ENCODE results near the gene PHF21B. TPM values are rescaled to one million over a fixed set of nuclear protein-coding genes. Genes with fewer than 3 reads are reported as not detected.

Gene PHF21B
- total RNA-seq, 1 donor from 2014 or later = 113 TPM

DNA sequence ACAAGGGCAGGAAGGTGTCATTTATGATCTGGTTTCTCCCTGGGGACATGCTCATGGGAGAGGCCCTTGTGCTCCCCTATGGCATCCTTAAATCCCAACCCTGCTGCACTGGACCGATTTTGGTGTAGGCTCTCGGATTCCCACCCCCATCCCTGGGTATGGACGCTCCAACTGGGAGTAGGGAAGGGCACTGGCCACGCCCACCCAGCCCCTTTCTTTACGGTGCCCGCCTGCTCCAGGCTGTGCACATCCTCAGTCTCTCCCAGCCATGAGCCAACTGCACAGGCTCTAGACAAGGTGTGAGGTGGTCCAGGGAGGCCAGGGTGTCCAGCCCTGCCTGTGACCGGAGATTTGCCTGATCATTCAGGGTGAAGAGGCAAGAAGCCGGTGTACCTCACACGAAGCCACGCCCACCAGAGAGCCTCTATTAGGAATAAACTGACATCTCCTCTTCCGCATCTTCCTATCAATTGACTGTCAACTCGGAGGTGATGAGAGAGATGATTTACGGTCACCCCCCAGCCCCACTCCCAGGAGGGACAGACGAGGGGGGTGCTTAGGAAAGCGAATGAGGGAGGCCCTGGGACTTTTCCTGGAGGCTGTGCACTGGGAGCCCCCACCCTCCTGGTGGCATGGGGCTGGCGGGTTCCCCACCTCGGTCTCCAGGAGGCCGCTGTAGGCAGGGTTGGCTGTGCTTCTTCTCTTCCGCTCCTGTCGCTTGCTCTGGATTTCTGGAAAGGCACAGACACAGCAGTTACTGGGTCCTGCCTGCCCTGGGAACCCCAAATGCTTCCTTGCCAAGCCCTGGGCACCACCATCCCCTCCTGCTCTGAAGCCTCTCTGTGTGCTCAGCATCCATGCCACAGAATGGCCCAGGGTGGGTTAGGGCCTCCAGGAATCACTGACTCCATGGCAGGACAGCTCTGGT is 116.7 kb downstream of the PHF21B start:
- DNase-seq = no peak
- Mint-ChIP-seq H3K9me3 (ENCODE audit: unreplicated experiment) (peaks cover 6% of the 10 kb centered on the region), H3K4me1 (ENCODE audit: low read depth, unreplicated experiment) (no peaks in the 10 kb centered on the region), H3K27ac (ENCODE audit: unreplicated experiment) (no peak overlapping the region), H3K4me3 (ENCODE audit: unreplicated experiment) (no peak overlapping the region), H3K27me3 (ENCODE audit: unreplicated experiment) (peaks cover 4% of the 10 kb centered on the region), H3K36me3 (ENCODE audit: unreplicated experiment) (no peaks in the 10 kb centered on the region)
- TF ChIP-seq, protein P1, sequence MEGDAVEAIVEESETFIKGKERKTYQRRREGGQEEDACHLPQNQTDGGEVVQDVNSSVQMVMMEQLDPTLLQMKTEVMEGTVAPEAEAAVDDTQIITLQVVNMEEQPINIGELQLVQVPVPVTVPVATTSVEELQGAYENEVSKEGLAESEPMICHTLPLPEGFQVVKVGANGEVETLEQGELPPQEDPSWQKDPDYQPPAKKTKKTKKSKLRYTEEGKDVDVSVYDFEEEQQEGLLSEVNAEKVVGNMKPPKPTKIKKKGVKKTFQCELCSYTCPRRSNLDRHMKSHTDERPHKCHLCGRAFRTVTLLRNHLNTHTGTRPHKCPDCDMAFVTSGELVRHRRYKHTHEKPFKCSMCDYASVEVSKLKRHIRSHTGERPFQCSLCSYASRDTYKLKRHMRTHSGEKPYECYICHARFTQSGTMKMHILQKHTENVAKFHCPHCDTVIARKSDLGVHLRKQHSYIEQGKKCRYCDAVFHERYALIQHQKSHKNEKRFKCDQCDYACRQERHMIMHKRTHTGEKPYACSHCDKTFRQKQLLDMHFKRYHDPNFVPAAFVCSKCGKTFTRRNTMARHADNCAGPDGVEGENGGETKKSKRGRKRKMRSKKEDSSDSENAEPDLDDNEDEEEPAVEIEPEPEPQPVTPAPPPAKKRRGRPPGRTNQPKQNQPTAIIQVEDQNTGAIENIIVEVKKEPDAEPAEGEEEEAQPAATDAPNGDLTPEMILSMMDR (IDR thresholded peaks at IDR 0.05; ENCODE audit: partially characterized antibody, unreplicated experiment) = no peak

DNA sequence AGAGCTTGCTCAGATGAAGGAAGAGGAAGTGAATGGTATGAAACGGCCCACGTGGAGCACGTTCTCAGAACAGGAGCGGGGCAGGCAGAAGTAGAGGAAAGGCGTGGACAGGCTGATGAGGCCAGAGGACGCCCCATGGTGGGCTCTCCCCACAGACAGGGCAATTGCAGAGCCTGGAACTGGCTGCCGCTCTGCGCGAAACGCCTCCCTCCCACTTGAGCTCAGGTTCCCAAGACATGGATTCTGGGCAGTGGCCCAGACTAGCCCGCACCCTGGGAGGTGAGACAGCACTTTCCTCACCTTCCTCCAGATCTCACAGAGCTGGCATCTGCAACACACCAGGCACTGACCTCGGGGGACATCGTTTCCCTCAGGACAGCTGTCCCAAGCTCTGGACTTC is 117.6 kb downstream of the PHF21B start:
- peaks cover 6% of the 10 kb centered on the region for H3K9me3 Mint-ChIP-seq (ENCODE audit: unreplicated experiment)
- no peak for DNase-seq
- H3K4me3 Mint-ChIP-seq (ENCODE audit: unreplicated experiment) = no peak overlapping the region
- no peaks in the 10 kb centered on the region for H3K36me3 Mint-ChIP-seq (ENCODE audit: unreplicated experiment)
- peaks cover 4% of the 10 kb centered on the region for H3K27me3 Mint-ChIP-seq (ENCODE audit: unreplicated experiment)
- no peaks in the 10 kb centered on the region for H3K4me1 Mint-ChIP-seq (ENCODE audit: low read depth, unreplicated experiment)
- TF ChIP-seq, protein P1 (IDR thresholded peaks at IDR 0.05; ENCODE audit: partially characterized antibody, unreplicated experiment) = no peak
- H3K27ac Mint-ChIP-seq (ENCODE audit: unreplicated experiment) = no peak overlapping the region

DNA sequence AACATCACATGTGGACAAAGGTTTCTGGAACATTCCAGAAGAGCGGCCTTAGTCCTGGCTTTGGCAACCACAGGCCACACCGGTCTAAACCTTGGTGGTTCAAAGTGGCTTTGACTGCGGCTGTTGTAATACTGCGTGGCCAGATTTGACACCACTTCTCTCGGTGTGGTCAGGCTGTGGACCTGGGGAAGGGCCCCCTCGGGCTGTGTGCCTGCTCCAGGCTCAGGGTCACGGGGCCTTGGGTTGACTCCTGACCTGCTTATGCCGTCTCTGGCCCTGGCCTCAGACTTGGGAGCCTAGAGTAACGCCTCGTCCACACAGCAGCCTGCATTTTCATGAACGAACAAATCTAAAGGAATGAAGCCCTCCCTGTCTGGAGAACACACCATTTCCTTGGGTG is 118.0 kb downstream of the PHF21B start:
- peaks cover 4% of the 10 kb centered on the region for H3K27me3 Mint-ChIP-seq (ENCODE audit: unreplicated experiment)
- no peak overlapping the region for H3K4me3 Mint-ChIP-seq (ENCODE audit: unreplicated experiment)
- TF ChIP-seq, protein P1 (IDR thresholded peaks at IDR 0.05; ENCODE audit: partially characterized antibody, unreplicated experiment) = no peak
- H3K9me3 Mint-ChIP-seq (ENCODE audit: unreplicated experiment) = peaks cover 6% of the 10 kb centered on the region
- no peak overlapping the region for H3K27ac Mint-ChIP-seq (ENCODE audit: unreplicated experiment)
- H3K36me3 Mint-ChIP-seq (ENCODE audit: unreplicated experiment) = no peaks in the 10 kb centered on the region
- no peak for DNase-seq
- H3K4me1 Mint-ChIP-seq (ENCODE audit: low read depth, unreplicated experiment) = no peaks in the 10 kb centered on the region

DNA sequence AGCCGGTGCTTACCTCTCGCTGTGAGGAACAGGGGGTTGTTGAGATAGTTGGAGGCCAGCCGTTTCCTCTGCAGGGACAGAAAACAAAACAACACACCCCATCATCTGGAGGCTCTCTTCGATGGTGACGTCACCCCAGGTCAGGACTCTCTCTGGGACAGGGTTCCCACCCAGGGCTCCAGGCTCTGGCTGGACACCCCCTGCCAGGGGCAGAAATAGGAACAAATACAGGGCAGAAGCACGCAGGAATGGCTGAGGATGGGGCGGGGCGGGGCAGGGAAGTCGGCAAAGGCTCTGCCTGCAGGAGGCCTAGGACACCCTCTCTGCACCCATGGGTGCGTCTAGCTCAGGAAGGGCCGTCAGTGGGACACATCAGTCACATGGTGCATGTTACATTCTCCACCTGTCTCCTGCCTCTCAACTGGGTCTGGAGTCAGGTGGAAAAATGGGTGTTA is 118.5 kb downstream of the PHF21B start:
- no peak overlapping the region for H3K4me3 Mint-ChIP-seq (ENCODE audit: unreplicated experiment)
- no peaks in the 10 kb centered on the region for H3K4me1 Mint-ChIP-seq (ENCODE audit: low read depth, unreplicated experiment)
- TF ChIP-seq, protein P1 (IDR thresholded peaks at IDR 0.05; ENCODE audit: partially characterized antibody, unreplicated experiment) = no peak
- H3K27me3 Mint-ChIP-seq (ENCODE audit: unreplicated experiment) = peaks cover 4% of the 10 kb centered on the region
- H3K27ac Mint-ChIP-seq (ENCODE audit: unreplicated experiment) = no peak overlapping the region
- DNase-seq = no peak
- H3K36me3 Mint-ChIP-seq (ENCODE audit: unreplicated experiment) = no peaks in the 10 kb centered on the region
- peaks cover 5% of the 10 kb centered on the region for H3K9me3 Mint-ChIP-seq (ENCODE audit: unreplicated experiment)

Measured in glutamatergic neuron (in vitro differentiated cells).